Left renal pelvis (tissue), 4 donors: ENCODE data around the gene ABHD3. TPM values are rescaled to one million over a fixed set of nuclear protein-coding genes. Genes with fewer than 3 reads are reported as not detected.
"Not testable (repeated sequence)": the region's sequence is repeated elsewhere in the genome, so short reads cannot be mapped to it uniquely, and the experiment has no call there.

Experiments
- DNase-seq, 4 donors: peaks; one replicate each; pipeline ENCODE4 v3.0.0-alpha.2; 2013; ENCODE audit warnings: low read depth in 4 of 4, low spot score in 3 of 4
- polyA plus RNA-seq, 4 donors: library from polyadenylated mRNA; unstranded; fragments of 120-200 nt; gene quantifications; one replicate each; pipeline ENCODE4 v1.2.1, GENCODE V29; 2013; ENCODE audit not compliant: insufficient read length in 4 of 4

The ABHD3 gene
- polyA plus RNA-seq, 4 donors = 12.1 to 24.5 (median 21.4) TPM

DNA sequence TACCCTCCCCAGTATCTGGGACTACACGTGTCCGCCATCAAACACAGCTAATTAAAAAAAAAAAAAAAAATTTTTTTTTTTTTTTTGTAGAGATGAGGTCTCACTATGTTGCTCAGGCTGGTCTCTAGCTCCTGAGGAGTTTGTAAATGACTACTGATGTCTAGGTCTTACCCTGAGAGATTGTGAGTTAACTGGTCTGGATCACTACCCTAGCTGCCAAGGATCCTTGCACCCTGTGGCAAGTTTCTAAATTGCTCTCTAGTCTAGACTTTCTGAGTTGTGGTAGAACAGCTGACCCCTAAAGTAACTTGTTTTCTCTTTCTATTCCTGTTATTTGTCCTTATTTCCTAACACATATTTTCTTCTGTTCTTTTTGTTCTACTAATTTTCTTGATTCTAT lies 44.5 kb downstream of the ABHD3 start:
- DNase-seq = no peak

DNA sequence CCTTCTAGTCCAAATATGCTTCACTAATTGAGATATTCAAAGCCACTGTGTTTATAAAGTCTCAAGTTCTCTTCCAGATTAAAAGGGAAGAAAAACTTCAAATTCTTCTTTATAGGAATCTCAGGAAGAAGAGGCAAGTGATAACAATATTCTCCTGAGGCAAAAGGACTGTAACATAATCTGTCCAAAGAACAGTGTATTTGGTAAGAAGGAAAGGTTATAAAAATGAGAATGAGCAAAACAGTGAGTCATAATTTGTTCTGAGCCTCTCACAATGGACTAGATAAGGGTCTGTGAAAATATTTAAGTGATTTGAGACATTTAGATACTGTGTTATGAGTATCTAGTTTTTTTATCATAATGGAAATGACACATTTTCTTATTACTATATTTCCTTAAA lies 48.2 kb downstream of the ABHD3 start:
- DNase-seq = no peak

- DNase-seq = no peak
Observed at GRCh38 chr18:21653361-21653760, 51.2 kb downstream of the ABHD3 start.

- no peak for DNase-seq
Observed at GRCh38 chr18:21652073-21652472, 52.5 kb downstream of the ABHD3 start.

- DNase-seq = no peak
Observed at GRCh38 chr18:21650311-21650710, 54.3 kb downstream of the ABHD3 start.

DNA sequence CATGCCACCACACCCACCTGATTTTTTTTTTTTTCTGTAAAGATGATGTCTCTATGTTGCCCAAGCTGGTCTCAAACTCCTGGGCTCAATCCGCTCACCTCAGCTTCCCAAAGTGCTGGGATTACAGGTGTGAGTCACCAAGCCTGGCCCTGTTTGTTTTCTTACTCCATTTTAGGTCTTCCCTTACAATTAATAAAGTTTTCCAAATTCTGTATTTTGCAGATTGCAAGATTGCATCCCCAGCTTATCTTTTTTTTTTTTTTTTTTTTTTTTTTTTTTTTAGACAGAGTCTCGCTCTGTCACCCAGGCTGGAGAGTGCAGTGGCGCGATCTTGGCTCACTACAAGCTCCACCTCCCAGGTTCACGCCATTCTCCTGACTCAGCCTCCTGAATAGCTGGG lies 64.2 kb downstream of the ABHD3 start:
- DNase-seq = not testable (repeated sequence)

GRCh38 chr18:21638822-21639221 lies 65.8 kb downstream of the ABHD3 start:
- DNase-seq = no peak

- no peak for DNase-seq
Observed at GRCh38 chr18:21636769-21637168, 67.8 kb downstream of the ABHD3 start.

GRCh38 chr18:21634588-21635199 lies 69.9 kb downstream of the ABHD3 start:
- DNase-seq = no peak

DNA sequence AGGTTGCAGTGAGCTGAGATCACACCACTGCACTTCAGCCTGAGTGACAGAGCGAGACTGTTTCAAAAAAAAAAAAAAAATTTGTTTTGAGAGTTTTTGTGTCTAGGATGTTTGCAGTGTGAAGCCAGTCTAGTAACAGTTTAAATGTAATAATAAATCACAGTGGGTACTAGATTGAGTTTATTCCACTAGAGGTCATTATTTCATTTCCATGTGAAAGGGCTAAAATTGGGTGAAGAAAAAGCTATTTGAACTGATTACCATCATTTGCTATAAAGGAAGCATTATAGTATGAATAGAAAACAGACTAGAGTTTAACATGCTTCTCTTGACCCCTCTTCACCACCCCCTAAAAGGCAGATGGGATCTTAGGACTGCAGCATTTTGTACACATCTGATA lies 72.2 kb downstream of the ABHD3 start:
- no peak for DNase-seq

DNA sequence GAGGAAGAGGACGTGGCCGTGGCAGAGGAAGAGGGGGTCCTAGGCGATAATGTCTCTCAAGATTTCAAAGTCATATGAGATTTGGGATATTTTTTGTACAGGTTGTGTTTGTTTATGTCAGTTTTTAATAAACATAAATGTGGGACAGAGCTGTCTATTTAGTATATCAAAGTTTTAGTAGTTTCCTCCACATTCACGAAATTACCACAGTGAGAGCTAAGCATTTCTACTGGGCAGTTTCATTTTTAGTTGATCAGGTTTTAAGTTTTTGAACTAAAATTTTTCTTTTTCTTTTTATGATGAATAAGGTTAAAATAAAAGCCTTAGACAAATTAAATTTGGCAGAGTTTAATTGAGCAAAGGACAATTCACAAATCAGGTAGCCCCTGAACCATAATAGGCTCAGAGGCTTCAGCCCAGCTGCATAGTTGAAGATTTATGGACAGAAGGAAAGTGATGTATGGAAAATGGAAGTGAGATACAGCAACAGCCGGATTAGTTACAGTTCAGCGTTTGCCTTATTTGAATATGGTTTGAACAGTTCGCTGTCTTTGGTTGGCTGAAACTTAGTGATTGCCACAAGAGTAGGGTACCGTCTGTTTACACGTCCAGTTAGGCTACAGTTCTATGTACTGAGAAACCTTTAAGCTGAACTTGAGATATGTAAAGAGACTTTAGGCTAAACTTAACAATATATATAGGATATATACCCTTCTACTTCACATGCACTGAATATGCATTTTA lies 75.3 kb downstream of the ABHD3 start:
- DNase-seq = no peak

DNA sequence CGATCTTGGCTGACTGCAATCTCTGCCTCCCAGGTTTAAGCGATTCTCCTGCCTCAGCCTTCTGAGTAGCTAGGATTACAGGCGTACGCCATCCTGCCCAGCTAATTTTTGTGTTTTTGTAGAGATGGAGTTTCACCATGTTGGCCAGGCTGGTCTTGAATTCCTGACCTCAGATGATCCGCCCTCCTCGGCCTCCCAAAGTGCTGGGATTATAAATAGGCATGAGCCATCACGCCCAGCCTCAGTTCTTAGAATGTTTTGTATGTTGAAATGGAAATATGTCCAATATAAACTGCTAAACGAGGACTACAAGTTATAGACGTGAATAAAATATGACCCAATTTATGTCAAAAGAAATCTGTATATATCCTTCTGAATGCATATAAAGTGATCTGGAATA lies 82.9 kb downstream of the ABHD3 start:
- DNase-seq = not testable (repeated sequence)

DNA sequence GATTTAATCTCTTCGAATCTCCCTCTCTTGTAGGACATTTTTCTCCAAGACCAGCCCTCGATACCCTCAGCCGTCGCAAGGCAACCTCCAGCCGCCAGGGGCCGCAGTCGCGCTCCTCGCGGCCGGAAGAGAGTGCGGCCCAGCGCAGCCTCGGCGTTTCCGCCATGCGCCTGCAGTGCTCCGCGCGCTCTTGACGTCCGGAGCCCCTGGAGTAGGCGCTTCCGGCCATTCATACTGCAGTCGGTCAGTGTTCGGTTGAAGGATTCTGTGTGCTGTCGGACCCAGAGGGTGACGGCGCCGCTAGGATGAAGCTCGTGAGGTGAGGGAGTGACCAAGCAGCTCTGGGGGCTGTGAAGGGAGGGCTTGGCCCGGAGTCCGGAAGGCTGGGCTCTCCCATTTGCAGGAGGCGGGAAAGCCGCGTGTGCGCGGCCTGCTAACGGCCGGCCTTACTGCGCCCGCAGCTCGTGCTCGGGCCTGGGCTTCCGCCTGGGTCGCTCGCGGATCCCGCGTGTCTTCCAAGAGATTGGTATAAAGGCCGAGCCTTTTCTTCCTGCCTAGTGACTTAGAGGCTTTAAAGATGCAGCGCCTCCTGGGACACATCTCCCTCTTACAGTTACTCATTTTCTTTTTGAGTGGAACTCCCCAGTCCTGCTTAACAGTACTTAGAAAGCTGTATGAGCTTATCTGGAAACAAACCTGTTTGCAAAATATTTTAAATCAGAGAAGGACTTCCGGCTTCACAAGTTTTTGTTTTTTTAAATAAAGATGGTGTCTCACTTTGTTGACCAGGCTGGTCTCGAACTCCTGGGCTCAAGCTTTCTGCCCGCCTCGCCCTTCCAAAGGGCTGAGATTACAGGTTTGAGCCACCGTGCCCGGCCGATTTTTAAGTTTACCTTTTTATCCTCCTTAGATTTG lies 92.2 kb downstream of the ABHD3 start, which contains the start of gene SNRPD1:
Gene SNRPD1 (plus strand): TSS at position 190 of the 915 bp plus-strand sequence. CDS start 116 bp downstream, at position 306.
- DNase-seq = peak; percentile 81 to 85 (median 83)

DNA sequence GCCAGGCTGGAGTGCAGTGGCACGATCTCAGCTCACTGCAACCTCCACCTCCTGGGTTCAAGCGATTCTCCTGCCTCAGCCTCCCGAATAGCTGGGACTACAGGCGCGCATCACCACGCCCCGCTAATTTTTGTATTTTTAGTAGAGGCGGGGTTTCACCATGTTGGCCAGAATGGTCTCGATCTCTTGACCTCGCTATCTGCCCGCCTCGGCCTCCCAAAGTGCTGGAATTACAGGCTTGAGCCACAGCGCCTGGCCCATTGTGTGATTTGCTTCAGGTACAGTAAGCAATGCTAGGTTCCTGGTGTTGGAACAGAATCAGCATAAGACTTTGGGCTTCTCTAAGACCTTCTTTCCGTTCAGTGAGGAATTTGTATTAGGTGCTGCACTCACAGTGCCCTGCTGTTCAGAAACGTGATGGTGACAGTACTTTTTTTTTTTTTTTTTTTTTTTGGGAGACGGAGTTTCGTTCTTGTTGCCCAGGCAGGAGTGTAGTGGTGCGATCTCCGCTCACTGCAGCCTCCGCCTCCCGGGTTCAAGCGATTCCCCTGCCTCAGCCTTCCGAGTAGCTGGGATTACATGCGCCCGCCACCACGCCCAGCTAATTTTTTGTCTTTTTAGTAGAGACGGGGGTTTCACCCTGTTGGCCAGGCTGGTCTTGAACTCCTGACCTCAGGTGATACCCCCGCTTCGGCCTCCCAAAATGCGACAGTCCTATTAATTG lies 93.0 kb downstream of the ABHD3 start:
- not testable (repeated sequence) for DNase-seq

- no peak for DNase-seq
Observed at GRCh38 chr18:21605213-21605612, 99.4 kb downstream of the ABHD3 start.

DNA sequence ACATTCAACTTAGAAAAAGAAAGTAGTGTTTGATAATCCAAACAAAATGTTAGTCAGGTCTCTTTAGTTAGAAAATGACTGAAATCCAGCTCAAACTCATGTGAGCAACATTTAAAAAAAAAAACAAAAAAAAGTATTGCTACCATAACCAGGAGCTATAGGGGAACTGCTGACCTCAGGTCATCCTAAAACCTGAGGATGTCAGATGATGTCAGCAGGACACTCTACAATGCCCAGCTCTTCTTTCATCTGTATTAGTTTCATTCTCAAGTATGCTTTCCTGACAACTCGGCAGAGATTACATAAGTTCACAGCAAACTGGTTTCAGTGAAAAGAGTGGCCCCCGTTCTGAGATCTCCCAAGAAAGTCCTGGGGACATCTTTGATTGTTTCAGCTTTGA lies 99.9 kb downstream of the ABHD3 start:
- DNase-seq = no peak

DNA sequence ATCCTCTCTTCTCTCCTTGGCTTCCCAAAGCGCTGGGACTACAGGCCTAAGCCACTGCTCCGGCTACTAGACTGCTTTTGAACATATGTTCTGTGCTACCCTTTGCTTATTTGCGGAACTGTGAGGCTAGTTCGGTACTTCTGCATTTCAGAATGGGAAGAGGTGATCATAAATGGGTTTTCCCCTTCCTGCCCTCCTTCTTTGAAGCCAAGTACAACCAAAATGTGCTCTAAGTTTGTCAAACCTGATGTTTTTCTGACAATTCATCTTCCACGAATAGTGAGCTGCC lies 102.3 kb downstream of the ABHD3 start:
- DNase-seq = no peak
